Upper lobe of left lung (tissue), 4 donors: ENCODE data around the gene SDK2.

Experiments used
- CTCF ChIP-seq, 6 experiments: fragments of 450-650 bp in 4 of 6; fragments of 200-600 bp in 2 of 6; sonication (generic) in 2 of 6; IDR thresholded peaks; one replicate each; pipeline ENCODE4 v1.5.1; 2016 to 2019; ENCODE audit warnings: antibody characterized with exemption in 6 of 6
- EP300 ChIP-seq, 4 donors: sonication (generic); formaldehyde crosslinking; IDR thresholded peaks; one replicate each; pipeline ENCODE4 v1.5.1; 2017; ENCODE audit warnings: antibody characterized with exemption in 4 of 4, control low read depth in 2 of 4
- POLR2A ChIP-seq, 4 donors: fragments of 450-650 bp; IDR thresholded peaks; one replicate each; pipeline ENCODE4 v1.5.1; 2016 to 2017; ENCODE audit warnings: antibody characterized with exemption in 4 of 4, mild to moderate bottlenecking in 2 of 4
- POLR2AphosphoS5 ChIP-seq, 2 donors: sonication (generic); formaldehyde crosslinking; IDR thresholded peaks; one replicate each; pipeline ENCODE4 v1.5.1; 2017; ENCODE audit warnings: antibody characterized with exemption in 2 of 2

- TF ChIP-seq CTCF (IDR thresholded peaks at IDR 0.05) (no peak), POLR2A (IDR thresholded peaks at IDR 0.05) (no peak), POLR2AphosphoS5 (IDR thresholded peaks at IDR 0.05) (no peak), EP300 (IDR thresholded peaks at IDR 0.05) (no peak)
Measured at GRCh38 chr17:73511719-73512115, 132.5 kb downstream of the SDK2 start.
